ENCODE data around the gene TLR3.

DNA sequence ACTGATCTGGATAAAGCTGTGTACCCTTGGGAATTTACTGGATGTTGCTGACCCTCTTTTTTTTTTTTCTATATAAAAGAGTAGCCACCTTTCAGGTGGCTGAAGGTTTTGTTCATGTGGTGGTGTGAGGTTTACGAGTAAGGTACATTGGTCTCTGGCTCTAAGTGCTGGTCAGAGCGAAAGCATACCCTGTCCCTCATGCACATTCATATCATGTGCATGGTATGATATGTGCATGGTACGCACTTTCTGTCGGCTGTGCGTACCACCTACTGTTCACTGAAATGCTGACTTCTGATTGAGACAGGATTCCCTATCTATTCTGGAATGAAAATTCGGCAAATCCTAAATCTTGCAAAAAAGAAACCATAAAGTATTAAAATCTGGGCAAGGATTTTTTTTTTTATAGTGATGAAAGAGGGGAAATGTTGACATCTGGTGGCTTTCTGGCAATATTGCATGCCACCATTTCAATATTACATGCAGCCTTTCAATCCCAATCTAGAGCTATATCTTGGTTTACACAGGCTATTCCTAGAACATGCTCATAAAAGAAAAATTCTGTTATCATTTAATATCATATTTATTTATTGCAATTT is 68.3 kb downstream of the TLR3 start:
- TF ChIP-seq CTCF (IDR thresholded peaks at IDR 0.05) (peak; percentile 74 to 80 (median 76)), POLR2A (IDR thresholded peaks at IDR 0.05) (no peak)
